ENCODE results near the gene ATP13A1.
"Not testable (repeated sequence)": the region's sequence is repeated elsewhere in the genome, so short reads cannot be mapped to it uniquely, and the experiment has no call there.

Gene ATP13A1

GRCh38 chr19:19663256-19664120 lies at the start of gene ATP13A1:
TSS of gene ATP13A1 (minus strand) at chr19:19663676. CDS start at chr19:19663666, 10 bp downstream.
- peak; percentile 90 to 92 for DNase-seq

- no peak for DNase-seq
These were observed 48.7 kb upstream of the ATP13A1 start for GRCh38 chr19:19711934-19712828.

- DNase-seq, result no peak
These were observed 47.9 kb upstream of the ATP13A1 start for GRCh38 chr19:19711306-19711933.

- DNase-seq, result no peak
These were observed 47.0 kb upstream of the ATP13A1 start for GRCh38 chr19:19710506-19710905.

- DNase-seq, result no peak
These were observed 41.4 kb upstream of the ATP13A1 start for GRCh38 chr19:19704836-19705235.

DNA sequence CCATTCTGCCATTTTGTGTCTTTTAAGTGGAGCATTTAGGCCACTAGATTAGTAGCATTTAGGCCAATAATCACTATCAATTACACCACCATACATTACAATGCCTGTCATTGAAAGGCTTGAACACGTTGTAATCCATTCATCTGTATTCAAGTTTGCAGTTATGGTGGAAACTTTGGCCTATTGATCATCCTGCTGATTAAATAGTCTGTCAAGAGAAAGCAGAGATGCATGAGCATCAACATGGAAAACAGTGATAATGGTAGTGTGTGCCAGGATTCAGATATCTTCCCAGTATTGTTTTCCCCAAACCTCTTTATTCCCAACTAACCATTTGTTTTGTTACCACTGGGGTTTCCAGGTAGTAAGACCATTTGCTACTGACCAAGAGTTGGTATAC lies 37.0 kb upstream of the ATP13A1 start:
- not testable (repeated sequence) for DNase-seq

- no peak for DNase-seq
These were observed 34.1 kb upstream of the ATP13A1 start for GRCh38 chr19:19697589-19697988.

GRCh38 chr19:19696386-19696785 lies 32.9 kb upstream of the ATP13A1 start:
- DNase-seq, result no peak

DNA sequence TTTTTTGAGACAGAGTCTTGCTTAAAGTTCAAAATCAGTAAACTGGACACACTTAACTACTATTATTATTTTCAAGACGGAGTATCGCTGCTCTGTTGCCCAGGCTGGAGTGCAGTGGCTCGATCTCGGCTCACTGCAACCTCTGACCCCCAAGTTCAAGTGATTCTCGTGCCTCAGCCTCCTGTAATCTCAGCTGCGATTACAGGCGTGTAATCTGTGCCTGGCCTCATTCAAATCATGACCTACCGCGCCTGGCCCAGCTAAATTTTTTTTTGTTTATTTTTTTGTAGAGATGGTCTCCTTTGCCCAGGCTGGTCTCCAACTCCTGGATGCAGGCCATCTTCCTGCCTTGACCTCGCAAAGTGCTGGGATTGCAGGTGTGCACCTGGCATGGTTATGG lies 28.2 kb upstream of the ATP13A1 start:
- no peak for DNase-seq

DNA sequence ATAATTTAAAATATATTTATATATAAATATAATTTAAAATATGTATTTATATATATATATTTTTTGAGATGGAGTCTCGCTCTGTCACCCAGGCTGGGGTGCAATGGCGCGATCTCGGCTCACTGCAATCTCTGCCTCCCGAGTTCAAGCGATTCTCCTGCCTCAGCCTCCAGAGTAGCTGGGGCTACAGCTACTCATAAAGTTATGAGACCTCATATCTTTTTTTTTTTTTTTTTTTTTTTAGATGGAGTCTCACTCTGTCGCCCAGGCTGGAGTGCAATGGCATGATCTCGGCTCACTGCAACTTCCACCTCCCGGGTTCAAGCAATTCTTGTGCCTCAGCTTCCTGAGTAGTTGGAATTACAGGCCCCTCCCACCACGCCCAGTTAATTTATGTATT lies 25.5 kb upstream of the ATP13A1 start:
- DNase-seq, result peak in 1 of 2 donors; percentile 20

- peak in 1 of 2 donors; percentile 13 for DNase-seq
These were observed 23.6 kb upstream of the ATP13A1 start for GRCh38 chr19:19687090-19687489.

GRCh38 chr19:19686580-19686979 lies 23.1 kb upstream of the ATP13A1 start:
- DNase-seq, result no peak

GRCh38 chr19:19686119-19686518 lies 22.6 kb upstream of the ATP13A1 start:
- DNase-seq, result not testable (repeated sequence)

DNA sequence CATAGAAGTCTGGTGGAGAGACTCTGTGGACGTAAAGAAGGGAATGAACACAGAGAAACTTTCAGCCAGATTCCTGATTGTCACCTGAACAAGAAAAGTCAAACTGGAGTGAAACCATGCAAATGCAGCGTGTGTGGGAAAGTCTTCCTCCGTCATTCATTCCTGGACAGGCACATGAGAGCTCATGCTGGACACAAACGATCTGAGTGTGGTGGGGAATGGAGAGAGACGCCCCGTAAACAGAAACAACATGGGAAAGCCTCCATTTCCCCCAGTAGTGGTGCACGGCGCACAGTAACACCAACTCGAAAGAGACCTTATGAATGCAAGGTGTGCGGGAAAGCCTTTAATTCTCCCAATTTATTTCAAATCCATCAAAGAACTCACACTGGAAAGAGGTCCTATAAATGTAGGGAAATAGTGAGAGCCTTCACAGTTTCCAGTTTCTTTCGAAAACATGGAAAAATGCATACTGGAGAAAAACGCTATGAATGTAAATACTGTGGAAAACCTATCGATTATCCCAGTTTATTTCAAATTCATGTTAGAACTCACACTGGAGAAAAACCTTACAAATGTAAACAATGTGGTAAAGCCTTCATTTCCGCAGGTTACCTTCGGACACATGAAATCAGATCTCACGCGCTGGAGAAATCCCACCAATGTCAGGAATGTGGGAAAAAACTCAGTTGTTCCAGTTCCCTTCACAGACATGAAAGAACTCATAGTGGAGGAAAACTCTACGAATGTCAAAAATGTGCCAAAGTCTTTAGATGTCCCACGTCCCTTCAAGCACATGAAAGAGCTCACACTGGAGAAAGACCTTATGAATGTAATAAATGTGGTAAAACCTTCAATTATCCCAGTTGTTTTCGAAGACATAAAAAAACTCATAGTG lies 15.9 kb upstream of the ATP13A1 start:
- DNase-seq, result no peak

DNA sequence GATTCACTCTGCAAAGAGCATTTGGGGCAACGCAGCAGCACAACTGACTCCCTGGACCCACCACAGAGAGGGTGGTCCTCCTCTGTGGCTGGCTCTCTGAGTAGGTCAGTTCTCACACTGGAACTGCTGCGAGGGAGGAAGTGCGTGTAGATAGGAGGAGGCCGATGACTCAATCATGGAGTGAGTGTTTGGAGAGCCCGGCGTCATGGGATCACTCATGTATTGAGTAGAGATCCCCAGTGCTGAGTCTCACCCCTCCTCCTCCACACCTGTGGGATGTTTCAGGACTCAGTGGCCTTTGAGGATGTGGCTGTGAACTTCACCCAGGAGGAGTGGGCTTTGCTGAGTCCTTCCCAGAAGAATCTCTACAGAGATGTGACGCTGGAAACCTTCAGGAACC lies 14.1 kb upstream of the ATP13A1 start:
- DNase-seq, result no peak

- no peak for DNase-seq
These were observed 10.8 kb upstream of the ATP13A1 start for GRCh38 chr19:19674315-19674714.

- no peak for DNase-seq
These were observed 9.3 kb upstream of the ATP13A1 start for GRCh38 chr19:19672816-19673215.

DNA sequence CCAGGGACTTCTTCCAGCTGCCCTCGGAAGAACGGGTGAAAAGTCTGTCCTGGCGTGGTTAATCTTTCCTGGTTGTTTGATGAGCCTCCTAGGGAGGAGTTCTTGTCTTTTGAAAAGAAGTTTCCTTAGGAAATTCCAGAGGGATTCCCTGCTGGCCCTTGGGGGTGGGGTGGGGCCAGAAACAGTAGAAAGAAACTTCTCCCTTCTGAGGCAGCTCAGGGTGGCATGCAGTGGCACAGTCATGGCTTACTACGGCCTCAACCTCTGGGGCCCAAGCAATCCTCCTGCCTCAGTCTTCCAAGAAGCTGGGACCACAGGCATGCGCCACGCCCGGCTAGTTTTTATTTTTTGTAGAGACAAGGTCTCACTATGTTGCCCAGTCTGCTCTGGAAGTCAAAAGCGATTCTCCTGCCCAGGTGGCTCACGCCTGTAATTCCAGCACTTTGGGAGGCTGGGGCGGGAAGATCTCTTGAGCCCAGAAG lies 6.6 kb upstream of the ATP13A1 start:
- DNase-seq, result no peak

DNA sequence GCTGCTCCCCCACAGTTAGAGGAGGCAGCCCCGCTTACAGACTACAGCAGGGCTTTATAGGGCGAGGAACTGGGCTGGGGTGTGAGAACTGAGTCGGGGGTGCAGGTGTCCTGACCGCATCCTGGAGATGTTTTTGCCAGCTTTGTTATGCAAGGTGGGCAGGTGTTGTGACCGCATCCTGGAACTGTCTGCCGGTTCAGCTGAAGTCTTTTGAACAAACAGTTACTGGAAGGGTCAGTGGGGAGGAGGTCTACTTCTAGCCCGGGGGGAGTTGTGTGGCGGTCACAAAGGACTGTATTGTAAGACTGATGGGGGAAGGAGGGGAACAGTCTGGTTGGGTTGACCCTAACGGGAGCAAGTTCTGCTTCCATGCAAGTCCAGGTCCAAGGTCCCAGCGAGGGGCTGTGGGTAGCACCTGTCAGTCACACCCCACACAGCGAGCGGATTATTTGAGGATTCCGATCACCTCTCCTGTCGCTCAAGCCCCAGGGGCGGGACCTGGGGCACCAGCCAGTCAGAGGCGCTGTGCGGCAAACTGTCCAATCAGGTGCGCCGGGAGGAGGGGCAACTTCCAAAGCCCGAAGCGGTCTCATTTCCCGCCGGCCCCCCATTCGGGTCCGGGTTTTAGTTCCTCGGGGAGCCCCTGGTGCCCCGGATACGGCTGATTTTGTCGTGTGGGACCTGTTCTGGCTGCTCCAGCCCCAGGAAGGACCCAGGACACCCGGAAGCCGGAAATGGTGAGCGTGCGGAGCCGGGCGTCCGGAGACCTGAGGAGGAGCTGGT lies 4.9 kb upstream of the ATP13A1 start, which contains the start of gene ZNF101:
Gene ZNF101, plus strand, starts transcription at position 610 of the 783 bp plus-strand sequence. Its CDS starts 125 bp downstream, at position 735.
- peak; percentile 96 for DNase-seq

- DNase-seq, result not testable (repeated sequence)
These were observed 2.0 kb upstream of the ATP13A1 start for GRCh38 chr19:19665420-19665948.

DNA sequence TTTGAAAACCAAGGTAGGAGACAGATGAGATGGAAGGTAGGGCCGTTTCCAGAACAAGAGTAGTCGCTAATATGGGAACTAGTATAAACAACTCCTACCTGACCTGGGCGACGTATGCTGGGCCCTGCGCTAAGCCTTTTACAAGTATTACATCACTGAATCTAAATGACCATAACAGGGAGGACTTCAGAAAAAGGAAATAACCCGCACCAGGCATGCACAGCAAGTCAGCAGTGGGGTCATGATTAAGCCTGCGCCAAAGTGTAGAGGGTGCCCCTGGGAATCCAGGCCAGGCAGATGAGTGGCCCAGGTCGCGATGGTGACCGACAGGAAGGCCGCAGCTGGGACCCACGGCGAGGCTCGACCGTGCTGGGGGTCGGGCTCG lies 613 bp downstream of the ATP13A1 start:
- DNase-seq, result no peak

Data from stimulated activated CD4-positive, alpha-beta T cell treated with anti-CD3 and anti-CD28 coated beads, Interleukin-2, amount 100 ng/mL, for 24 hours (primary cell).